WTC11 (cell line): ENCODE results near the gene HDAC9. TPM values are rescaled to one million over a fixed set of nuclear protein-coding genes. Genes with fewer than 3 reads are reported as not detected.

ENCODE experiments used
- CREB1 ChIP-seq: sonication (generic); formaldehyde crosslinking; IDR thresholded peaks from 2 replicates; pipeline ENCODE4 v1.8.0; 2023; ENCODE audit warnings: mild to moderate bottlenecking, missing genetic modification reagents
- ETV6 ChIP-seq: sonication (generic); formaldehyde crosslinking; IDR thresholded peaks from 2 replicates; pipeline ENCODE4 v1.8.1; 2022; ENCODE audit warnings: mild to moderate bottlenecking, missing genetic modification reagents
- JUN ChIP-seq: sonication (generic); formaldehyde crosslinking; IDR thresholded peaks from 2 replicates; pipeline ENCODE4 v1.8.0; 2023; ENCODE audit warnings: mild to moderate bottlenecking, missing genetic modification reagents
- MYBL2 ChIP-seq: sonication (generic); formaldehyde crosslinking; IDR thresholded peaks from 2 replicates; pipeline ENCODE4 v1.8.1; 2023; ENCODE audit warnings: mild to moderate bottlenecking, moderate library complexity, missing genetic modification reagents
- SMAD4 ChIP-seq: sonication (generic); formaldehyde crosslinking; IDR thresholded peaks from 2 replicates; pipeline ENCODE4 v1.8.0; 2022; ENCODE audit warnings: mild to moderate bottlenecking, missing genetic modification reagents
- TCF7 ChIP-seq: sonication (generic); formaldehyde crosslinking; IDR thresholded peaks from 2 replicates; pipeline ENCODE4 v1.8.0; 2022; ENCODE audit warnings: mild to moderate bottlenecking, low read depth, missing genetic modification reagents, moderate library complexity
- TEAD4 ChIP-seq: sonication (generic); formaldehyde crosslinking; IDR thresholded peaks from 2 replicates; pipeline ENCODE4 v1.8.0; 2022; ENCODE audit warnings: mild to moderate bottlenecking, missing genetic modification reagents
- total RNA-seq: library from RNA; stranded (reverse); gene quantifications from 3 replicates; pipeline ENCODE4 v1.2.3, GENCODE V29; 2021
- TF ChIP-seq, protein P1 (sequence below): sonication (generic); formaldehyde crosslinking; IDR thresholded peaks from 2 replicates; pipeline ENCODE4 v1.8.1; 2022; ENCODE audit warnings: low read depth, missing genetic modification reagents, borderline replicate concordance
- TF ChIP-seq, protein P2 (sequence below): sonication (generic); formaldehyde crosslinking; IDR thresholded peaks from 2 replicates; pipeline ENCODE4 v1.8.1; 2022; ENCODE audit warnings: mild to moderate bottlenecking, missing genetic modification reagents, moderate library complexity, borderline replicate concordance
- TF ChIP-seq, protein P3 (sequence below): sonication (generic); formaldehyde crosslinking; IDR thresholded peaks from 2 replicates; pipeline ENCODE4 v1.8.0; 2023; ENCODE audit warnings: missing genetic modification reagents, mild to moderate bottlenecking, borderline replicate concordance
- TF ChIP-seq, protein P4 (sequence below): sonication (generic); formaldehyde crosslinking; IDR thresholded peaks from 2 replicates; pipeline ENCODE4 v1.8.1; 2023; ENCODE audit warnings: mild to moderate bottlenecking, missing genetic modification reagents, moderate library complexity
- TF ChIP-seq, protein P5 (sequence below): fragments of 200-600 bp; IDR thresholded peaks from 2 replicates; pipeline ENCODE4 v1.8.0; 2022; ENCODE audit warnings: antibody characterized with exemption
- TF ChIP-seq, protein P6 (sequence below): sonication (generic); formaldehyde crosslinking; IDR thresholded peaks from 2 replicates; pipeline ENCODE4 v1.8.0; 2023; ENCODE audit warnings: mild to moderate bottlenecking, missing genetic modification reagents
- TF ChIP-seq, protein P7 (sequence below): sonication (generic); formaldehyde crosslinking; IDR thresholded peaks from 2 replicates; pipeline ENCODE4 v1.8.0; 2022; ENCODE audit warnings: mild to moderate bottlenecking, missing genetic modification reagents

HDAC9 gene
- total RNA-seq, 1 experiment from 2014 or later, result 18.8 TPM

DNA sequence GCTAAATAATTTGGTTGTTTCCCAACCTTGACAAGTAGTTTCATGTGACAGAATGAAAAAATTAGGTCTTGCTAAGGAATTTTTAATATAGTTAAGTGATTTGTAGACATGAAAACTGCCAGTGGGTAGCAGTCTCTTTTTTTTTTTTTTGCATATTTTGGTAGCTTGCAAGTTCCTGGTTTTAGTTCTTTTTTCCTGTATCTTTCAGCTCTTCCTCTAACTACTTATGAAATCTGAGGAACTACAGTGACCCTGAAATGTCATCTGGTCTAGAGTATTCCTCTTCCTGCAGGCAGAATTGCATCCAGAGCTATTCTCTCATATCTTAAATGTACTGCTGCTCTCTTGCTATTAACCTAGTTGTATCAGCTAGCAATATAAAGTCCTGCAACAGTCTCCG lies 160.4 kb downstream of the HDAC9 start (continued):
- TF ChIP-seq, protein P1, sequence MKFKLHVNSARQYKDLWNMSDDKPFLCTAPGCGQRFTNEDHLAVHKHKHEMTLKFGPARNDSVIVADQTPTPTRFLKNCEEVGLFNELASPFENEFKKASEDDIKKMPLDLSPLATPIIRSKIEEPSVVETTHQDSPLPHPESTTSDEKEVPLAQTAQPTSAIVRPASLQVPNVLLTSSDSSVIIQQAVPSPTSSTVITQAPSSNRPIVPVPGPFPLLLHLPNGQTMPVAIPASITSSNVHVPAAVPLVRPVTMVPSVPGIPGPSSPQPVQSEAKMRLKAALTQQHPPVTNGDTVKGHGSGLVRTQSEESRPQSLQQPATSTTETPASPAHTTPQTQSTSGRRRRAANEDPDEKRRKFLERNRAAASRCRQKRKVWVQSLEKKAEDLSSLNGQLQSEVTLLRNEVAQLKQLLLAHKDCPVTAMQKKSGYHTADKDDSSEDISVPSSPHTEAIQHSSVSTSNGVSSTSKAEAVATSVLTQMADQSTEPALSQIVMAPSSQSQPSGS, result no peak
- TF ChIP-seq, protein P2, sequence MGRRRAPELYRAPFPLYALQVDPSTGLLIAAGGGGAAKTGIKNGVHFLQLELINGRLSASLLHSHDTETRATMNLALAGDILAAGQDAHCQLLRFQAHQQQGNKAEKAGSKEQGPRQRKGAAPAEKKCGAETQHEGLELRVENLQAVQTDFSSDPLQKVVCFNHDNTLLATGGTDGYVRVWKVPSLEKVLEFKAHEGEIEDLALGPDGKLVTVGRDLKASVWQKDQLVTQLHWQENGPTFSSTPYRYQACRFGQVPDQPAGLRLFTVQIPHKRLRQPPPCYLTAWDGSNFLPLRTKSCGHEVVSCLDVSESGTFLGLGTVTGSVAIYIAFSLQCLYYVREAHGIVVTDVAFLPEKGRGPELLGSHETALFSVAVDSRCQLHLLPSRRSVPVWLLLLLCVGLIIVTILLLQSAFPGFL (CRISPR knock-in tag), result no peak
- TF ChIP-seq TCF7 (CRISPR knock-in tag) (no peak), ETV6 (no peak), TEAD4 (no peak), JUN (CRISPR knock-in tag) (no peak), MYBL2 (CRISPR knock-in tag) (no peak), CREB1 (CRISPR knock-in tag) (no peak), SMAD4 (CRISPR knock-in tag) (no peak)
- TF ChIP-seq, protein P3, sequence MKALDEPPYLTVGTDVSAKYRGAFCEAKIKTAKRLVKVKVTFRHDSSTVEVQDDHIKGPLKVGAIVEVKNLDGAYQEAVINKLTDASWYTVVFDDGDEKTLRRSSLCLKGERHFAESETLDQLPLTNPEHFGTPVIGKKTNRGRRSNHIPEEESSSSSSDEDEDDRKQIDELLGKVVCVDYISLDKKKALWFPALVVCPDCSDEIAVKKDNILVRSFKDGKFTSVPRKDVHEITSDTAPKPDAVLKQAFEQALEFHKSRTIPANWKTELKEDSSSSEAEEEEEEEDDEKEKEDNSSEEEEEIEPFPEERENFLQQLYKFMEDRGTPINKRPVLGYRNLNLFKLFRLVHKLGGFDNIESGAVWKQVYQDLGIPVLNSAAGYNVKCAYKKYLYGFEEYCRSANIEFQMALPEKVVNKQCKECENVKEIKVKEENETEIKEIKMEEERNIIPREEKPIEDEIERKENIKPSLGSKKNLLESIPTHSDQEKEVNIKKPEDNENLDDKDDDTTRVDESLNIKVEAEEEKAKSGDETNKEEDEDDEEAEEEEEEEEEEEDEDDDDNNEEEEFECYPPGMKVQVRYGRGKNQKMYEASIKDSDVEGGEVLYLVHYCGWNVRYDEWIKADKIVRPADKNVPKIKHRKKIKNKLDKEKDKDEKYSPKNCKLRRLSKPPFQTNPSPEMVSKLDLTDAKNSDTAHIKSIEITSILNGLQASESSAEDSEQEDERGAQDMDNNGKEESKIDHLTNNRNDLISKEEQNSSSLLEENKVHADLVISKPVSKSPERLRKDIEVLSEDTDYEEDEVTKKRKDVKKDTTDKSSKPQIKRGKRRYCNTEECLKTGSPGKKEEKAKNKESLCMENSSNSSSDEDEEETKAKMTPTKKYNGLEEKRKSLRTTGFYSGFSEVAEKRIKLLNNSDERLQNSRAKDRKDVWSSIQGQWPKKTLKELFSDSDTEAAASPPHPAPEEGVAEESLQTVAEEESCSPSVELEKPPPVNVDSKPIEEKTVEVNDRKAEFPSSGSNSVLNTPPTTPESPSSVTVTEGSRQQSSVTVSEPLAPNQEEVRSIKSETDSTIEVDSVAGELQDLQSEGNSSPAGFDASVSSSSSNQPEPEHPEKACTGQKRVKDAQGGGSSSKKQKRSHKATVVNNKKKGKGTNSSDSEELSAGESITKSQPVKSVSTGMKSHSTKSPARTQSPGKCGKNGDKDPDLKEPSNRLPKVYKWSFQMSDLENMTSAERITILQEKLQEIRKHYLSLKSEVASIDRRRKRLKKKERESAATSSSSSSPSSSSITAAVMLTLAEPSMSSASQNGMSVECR (CRISPR knock-in tag), result no peak
- TF ChIP-seq, protein P4, sequence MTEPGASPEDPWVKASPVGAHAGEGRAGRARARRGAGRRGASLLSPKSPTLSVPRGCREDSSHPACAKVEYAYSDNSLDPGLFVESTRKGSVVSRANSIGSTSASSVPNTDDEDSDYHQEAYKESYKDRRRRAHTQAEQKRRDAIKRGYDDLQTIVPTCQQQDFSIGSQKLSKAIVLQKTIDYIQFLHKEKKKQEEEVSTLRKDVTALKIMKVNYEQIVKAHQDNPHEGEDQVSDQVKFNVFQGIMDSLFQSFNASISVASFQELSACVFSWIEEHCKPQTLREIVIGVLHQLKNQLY, result no peak
- TF ChIP-seq, protein P5, sequence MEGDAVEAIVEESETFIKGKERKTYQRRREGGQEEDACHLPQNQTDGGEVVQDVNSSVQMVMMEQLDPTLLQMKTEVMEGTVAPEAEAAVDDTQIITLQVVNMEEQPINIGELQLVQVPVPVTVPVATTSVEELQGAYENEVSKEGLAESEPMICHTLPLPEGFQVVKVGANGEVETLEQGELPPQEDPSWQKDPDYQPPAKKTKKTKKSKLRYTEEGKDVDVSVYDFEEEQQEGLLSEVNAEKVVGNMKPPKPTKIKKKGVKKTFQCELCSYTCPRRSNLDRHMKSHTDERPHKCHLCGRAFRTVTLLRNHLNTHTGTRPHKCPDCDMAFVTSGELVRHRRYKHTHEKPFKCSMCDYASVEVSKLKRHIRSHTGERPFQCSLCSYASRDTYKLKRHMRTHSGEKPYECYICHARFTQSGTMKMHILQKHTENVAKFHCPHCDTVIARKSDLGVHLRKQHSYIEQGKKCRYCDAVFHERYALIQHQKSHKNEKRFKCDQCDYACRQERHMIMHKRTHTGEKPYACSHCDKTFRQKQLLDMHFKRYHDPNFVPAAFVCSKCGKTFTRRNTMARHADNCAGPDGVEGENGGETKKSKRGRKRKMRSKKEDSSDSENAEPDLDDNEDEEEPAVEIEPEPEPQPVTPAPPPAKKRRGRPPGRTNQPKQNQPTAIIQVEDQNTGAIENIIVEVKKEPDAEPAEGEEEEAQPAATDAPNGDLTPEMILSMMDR, result no peak
- TF ChIP-seq, protein P6, sequence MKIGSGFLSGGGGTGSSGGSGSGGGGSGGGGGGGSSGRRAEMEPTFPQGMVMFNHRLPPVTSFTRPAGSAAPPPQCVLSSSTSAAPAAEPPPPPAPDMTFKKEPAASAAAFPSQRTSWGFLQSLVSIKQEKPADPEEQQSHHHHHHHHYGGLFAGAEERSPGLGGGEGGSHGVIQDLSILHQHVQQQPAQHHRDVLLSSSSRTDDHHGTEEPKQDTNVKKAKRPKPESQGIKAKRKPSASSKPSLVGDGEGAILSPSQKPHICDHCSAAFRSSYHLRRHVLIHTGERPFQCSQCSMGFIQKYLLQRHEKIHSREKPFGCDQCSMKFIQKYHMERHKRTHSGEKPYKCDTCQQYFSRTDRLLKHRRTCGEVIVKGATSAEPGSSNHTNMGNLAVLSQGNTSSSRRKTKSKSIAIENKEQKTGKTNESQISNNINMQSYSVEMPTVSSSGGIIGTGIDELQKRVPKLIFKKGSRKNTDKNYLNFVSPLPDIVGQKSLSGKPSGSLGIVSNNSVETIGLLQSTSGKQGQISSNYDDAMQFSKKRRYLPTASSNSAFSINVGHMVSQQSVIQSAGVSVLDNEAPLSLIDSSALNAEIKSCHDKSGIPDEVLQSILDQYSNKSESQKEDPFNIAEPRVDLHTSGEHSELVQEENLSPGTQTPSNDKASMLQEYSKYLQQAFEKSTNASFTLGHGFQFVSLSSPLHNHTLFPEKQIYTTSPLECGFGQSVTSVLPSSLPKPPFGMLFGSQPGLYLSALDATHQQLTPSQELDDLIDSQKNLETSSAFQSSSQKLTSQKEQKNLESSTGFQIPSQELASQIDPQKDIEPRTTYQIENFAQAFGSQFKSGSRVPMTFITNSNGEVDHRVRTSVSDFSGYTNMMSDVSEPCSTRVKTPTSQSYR (CRISPR knock-in tag), result no peak
- TF ChIP-seq, protein P7, sequence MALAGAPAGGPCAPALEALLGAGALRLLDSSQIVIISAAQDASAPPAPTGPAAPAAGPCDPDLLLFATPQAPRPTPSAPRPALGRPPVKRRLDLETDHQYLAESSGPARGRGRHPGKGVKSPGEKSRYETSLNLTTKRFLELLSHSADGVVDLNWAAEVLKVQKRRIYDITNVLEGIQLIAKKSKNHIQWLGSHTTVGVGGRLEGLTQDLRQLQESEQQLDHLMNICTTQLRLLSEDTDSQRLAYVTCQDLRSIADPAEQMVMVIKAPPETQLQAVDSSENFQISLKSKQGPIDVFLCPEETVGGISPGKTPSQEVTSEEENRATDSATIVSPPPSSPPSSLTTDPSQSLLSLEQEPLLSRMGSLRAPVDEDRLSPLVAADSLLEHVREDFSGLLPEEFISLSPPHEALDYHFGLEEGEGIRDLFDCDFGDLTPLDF (CRISPR knock-in tag), result no peak
